GM20431 (cell line): ENCODE results near the gene RFC3.
"Not testable (repeated sequence)": the region's sequence is repeated elsewhere in the genome, so short reads cannot be mapped to it uniquely, and the experiment has no call there.

ENCODE experiments used
- in situ Hi-C: fragments of 300-500 bp; cut with MseI, MboI; formaldehyde crosslinking; loops from one replicate; pipeline ENCODE4 v1.15.0; 2020; ENCODE audit warnings: low sequenced_read_pairs; ENCODE audit not compliant: unreplicated experiment

Gene RFC3, protein sequence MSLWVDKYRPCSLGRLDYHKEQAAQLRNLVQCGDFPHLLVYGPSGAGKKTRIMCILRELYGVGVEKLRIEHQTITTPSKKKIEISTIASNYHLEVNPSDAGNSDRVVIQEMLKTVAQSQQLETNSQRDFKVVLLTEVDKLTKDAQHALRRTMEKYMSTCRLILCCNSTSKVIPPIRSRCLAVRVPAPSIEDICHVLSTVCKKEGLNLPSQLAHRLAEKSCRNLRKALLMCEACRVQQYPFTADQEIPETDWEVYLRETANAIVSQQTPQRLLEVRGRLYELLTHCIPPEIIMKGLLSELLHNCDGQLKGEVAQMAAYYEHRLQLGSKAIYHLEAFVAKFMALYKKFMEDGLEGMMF

GRCh38 chr13:33817901-33818706, at the start of gene RFC3:
Gene RFC3 (plus strand): TSS chr13:33818149. CDS start chr13:33818179, 30 bp downstream.
- in situ Hi-C loops = no loop called here

- in situ Hi-C loops = no loop called here
These were observed 46.7 kb upstream of the RFC3 start for GRCh38 chr13:33771296-33771695.

GRCh38 chr13:33773790-33774462, 44.0 kb upstream of the RFC3 start:
- in situ Hi-C loops = no loop called here

GRCh38 chr13:33775339-33776108, 42.4 kb upstream of the RFC3 start:
- in situ Hi-C loops = no loop called here

- in situ Hi-C loops = no loop called here
These were observed 41.6 kb upstream of the RFC3 start for GRCh38 chr13:33776239-33776881.

- in situ Hi-C loops = no loop called here
These were observed 35.3 kb upstream of the RFC3 start for GRCh38 chr13:33782631-33783030.

- in situ Hi-C loops = not testable (repeated sequence)
These were observed 34.7 kb upstream of the RFC3 start for GRCh38 chr13:33783212-33783611.

DNA sequence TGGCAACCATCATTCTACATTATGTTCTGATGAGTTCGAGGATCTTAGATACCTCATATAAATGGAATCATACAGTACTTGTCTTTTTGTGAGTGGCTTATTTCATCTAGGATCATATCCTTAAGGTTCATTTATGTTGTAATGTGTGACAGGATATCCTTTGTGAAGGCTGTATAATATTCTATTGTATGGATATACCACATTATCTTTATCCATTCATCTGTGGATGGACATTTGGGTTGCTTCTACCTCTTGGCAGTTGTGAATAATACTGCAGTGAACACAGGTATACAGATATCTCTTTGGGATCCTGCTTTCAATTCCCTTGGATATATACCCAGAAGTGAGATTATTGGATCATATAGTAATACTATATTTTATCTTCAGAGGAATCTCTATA, 33.2 kb upstream of the RFC3 start:
- in situ Hi-C loops = no loop called here

- in situ Hi-C loops = no loop called here
These were observed 32.6 kb upstream of the RFC3 start for GRCh38 chr13:33785384-33785783.

- in situ Hi-C loops = no loop called here
These were observed 30.8 kb upstream of the RFC3 start for GRCh38 chr13:33787051-33787591.

- in situ Hi-C loops = no loop called here
These were observed 28.8 kb upstream of the RFC3 start for GRCh38 chr13:33789066-33789606.

- in situ Hi-C loops = no loop called here
These were observed 28.2 kb upstream of the RFC3 start for GRCh38 chr13:33789739-33790138.

DNA sequence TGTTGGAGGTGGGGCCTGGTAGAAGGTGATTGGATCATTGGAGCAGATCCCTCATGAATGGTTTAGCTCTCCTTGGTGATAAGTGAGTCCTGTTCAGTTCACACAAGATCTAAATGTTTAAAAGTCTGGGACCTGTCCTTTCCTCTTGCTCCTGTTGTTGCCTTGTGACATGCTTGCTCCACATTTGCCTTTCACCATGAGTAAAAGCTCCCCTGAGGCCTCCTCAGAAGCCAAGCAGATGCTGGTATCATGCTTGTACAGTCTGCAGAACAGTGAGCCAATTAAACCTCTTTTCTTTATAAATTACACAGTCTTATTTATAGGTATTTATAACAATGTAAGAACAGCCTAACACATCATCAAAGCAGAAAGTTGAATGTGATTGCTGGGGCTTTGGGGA, 24.2 kb upstream of the RFC3 start:
- in situ Hi-C loops = no loop called here

GRCh38 chr13:33794576-33794975, 23.4 kb upstream of the RFC3 start:
- in situ Hi-C loops = no loop called here

- in situ Hi-C loops = no loop called here
These were observed 21.9 kb upstream of the RFC3 start for GRCh38 chr13:33796095-33796494.

- in situ Hi-C loops = no loop called here
These were observed 20.3 kb upstream of the RFC3 start for GRCh38 chr13:33797622-33798021.

DNA sequence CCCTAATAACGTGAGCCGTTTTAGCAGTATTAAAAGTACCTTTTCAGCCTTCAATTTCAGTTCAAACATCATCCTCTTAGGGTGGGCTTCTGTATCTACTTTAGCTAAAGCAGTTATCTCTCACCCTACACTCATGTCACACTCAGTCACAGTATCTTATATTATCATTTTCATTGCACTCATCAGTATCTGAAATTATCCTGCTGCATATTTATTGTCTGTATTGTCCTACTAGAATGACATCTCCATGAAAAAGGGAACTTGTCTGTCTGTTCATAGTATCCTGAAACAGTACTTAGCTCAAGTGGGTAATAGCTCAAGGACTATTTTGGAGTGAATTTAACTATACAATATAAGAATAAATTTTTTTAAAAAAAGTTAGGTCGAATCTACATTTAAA, 19.9 kb upstream of the RFC3 start:
- in situ Hi-C loops = no loop called here

- in situ Hi-C loops = no loop called here
These were observed 17.9 kb upstream of the RFC3 start for GRCh38 chr13:33799950-33800592.
